SK-N-SH (cell line): ENCODE data around the gene GPD1L. TPM values are rescaled to one million over a fixed set of nuclear protein-coding genes. Genes with fewer than 3 reads are reported as not detected.

Experiments
- CTCF ChIA-PET: fragments of 300-600, 350-600 bp; formaldehyde crosslinking; extraction: SDS; loops from one replicate; lab custom pipeline; 2021; lab: Yijun Ruan, JAX
- POLR2A ChIA-PET: fragments of 350-600 bp; sonication (Branson Sonifier 250); formaldehyde crosslinking; extraction: SDS; loops from one replicate; lab custom pipeline; 2020; ENCODE audit warnings: antibody characterized with exemption, inconsistent platforms; lab: Yijun Ruan, JAX
- DNase-seq: peaks from one replicate; pipeline ENCODE4 v3.0.0; 2012
- H2AFZ ChIP-seq: fragments of 200-600 bp; sonication (generic); 2 replicates; pipeline ENCODE4 v1.8.1; 2016; ENCODE audit warnings: antibody characterized with exemption, mild to moderate bottlenecking, low read depth
- H3F3A ChIP-seq: fragments of 200-600 bp; sonication (generic); replicated peaks from 2 replicates; pipeline ENCODE3; 2016; ENCODE audit warnings: antibody characterized with exemption, mild to moderate bottlenecking; ENCODE audit not compliant: insufficient read depth
- H3K27ac ChIP-seq, 2 experiments: fragments of 200-500 bp in 1 of 2; fragments of 200-600 bp in 1 of 2; sonication (Bioruptor generic) in 1 of 2; sonication (generic), shearing (Covaris generic) in 1 of 2; 2 replicates each; pipeline versions ENCODE4 v1.5.1 to v1.6.1; 2014 to 2016; ENCODE audit warnings: low read depth in 2 of 2, inconsistent platforms in 1 of 2, low read length in 1 of 2, mild to moderate bottlenecking in 1 of 2, mixed read lengths in 1 of 2
- H3K27me3 ChIP-seq: fragments of 200-600 bp; sonication (generic), shearing (Covaris generic); 2 replicates; pipeline ENCODE4 v1.6.1; 2016; ENCODE audit warnings: mixed run types; ENCODE audit not compliant: insufficient read depth
- H3K36me3 ChIP-seq, 2 experiments: fragments of 200-500 bp in 1 of 2; fragments of 200-600 bp in 1 of 2; sonication (Bioruptor generic) in 1 of 2; sonication (generic) in 1 of 2; replicated peaks in 1 of 2; 2 replicates each; pipeline versions ENCODE3 to v1.5.1; 2014 to 2016; ENCODE audit warnings: low read length in 1 of 2, mild to moderate bottlenecking in 1 of 2; ENCODE audit not compliant: insufficient read depth in 2 of 2, control insufficient read depth in 1 of 2
- H3K4me1 ChIP-seq, 2 experiments: fragments of 200-500 bp in 1 of 2; fragments of 200-600 bp in 1 of 2; sonication (Bioruptor generic) in 1 of 2; sonication (generic), shearing (Covaris generic) in 1 of 2; 2 replicates each; pipeline versions ENCODE4 v1.5.1 to v1.6.1; 2014 to 2016; ENCODE audit warnings: low read depth in 1 of 2, low read length in 1 of 2, mixed run types in 1 of 2; ENCODE audit not compliant: insufficient read depth in 2 of 2, control insufficient read depth in 1 of 2
- H3K4me2 ChIP-seq: fragments of 200-600 bp; sonication (generic), shearing (Covaris generic); 2 replicates; pipeline ENCODE4 v1.6.1; 2017; ENCODE audit warnings: mixed run types
- H3K4me3 ChIP-seq, 2 experiments: fragments of 200-500 bp in 1 of 2; fragments of 200-600 bp in 1 of 2; sonication (Bioruptor generic) in 1 of 2; sonication (generic), shearing (Covaris generic) in 1 of 2; 2 replicates each; pipeline versions ENCODE4 v1.5.1 to v1.8.1; 2014 to 2016; ENCODE audit warnings: low read depth in 2 of 2, inconsistent platforms in 1 of 2, low read length in 1 of 2, mild to moderate bottlenecking in 1 of 2, mixed read lengths in 1 of 2, moderate library complexity in 1 of 2
- H3K79me2 ChIP-seq: fragments of 200-600 bp; sonication (generic); 2 replicates; pipeline ENCODE4 v1.8.1; 2017; ENCODE audit warnings: mild to moderate bottlenecking; ENCODE audit not compliant: insufficient read depth
- H3K9ac ChIP-seq: fragments of 200-600 bp; sonication (generic); 2 replicates; pipeline ENCODE4 v1.6.1; 2017; ENCODE audit warnings: mixed run types
- H3K9me2 ChIP-seq: fragments of 200-600 bp; sonication (generic); 2 replicates; pipeline ENCODE4 v1.6.1; 2017; ENCODE audit warnings: mixed run types
- H3K9me3 ChIP-seq: fragments of 200-600 bp; sonication (generic); 2 replicates; pipeline ENCODE4 v1.6.1; 2017; ENCODE audit warnings: mixed run types, mild to moderate bottlenecking, moderate library complexity
- H4K20me1 ChIP-seq: fragments of 200-600 bp; sonication (generic); 2 replicates; pipeline ENCODE4 v1.6.1; 2017; ENCODE audit warnings: mild to moderate bottlenecking, mixed run types; ENCODE audit not compliant: insufficient read depth
- CTCF ChIP-seq: fragments of 200-600 bp; sonication (generic); IDR thresholded peaks from 2 replicates; pipeline ENCODE4 v1.6.1; 2017; ENCODE audit warnings: antibody characterized with exemption, mild to moderate bottlenecking, moderate library complexity
- EP300 ChIP-seq, 2 experiments: IDR thresholded peaks; 2 replicates each; pipeline versions ENCODE4 v1.4.0 to v1.6.1; 2012; ENCODE audit warnings: borderline replicate concordance in 1 of 2, low read depth in 1 of 2, low read length in 1 of 2
- IRF3 ChIP-seq: fragments of 150-350 bp; IDR thresholded peaks from 2 replicates; pipeline ENCODE4 v1.6.1; 2016; ENCODE audit warnings: mild to moderate bottlenecking, low read depth, low read length
- JUND ChIP-seq: IDR thresholded peaks from 2 replicates; pipeline ENCODE4 v1.4.0; 2012
- MAX ChIP-seq: IDR thresholded peaks from 2 replicates; pipeline ENCODE4 v1.4.0; 2012; ENCODE audit warnings: low read depth
- MEF2A ChIP-seq: IDR thresholded peaks from 2 replicates; pipeline ENCODE4 v1.4.0; 2012; ENCODE audit warnings: low read depth, borderline replicate concordance
- MXI1 ChIP-seq: IDR thresholded peaks from 2 replicates; pipeline ENCODE4 v1.6.1; 2012; ENCODE audit warnings: mild to moderate bottlenecking, low read depth, low read length, improper control_type of control experiment
- NFIC ChIP-seq: IDR thresholded peaks from 2 replicates; pipeline ENCODE4 v1.4.0; 2012; ENCODE audit warnings: borderline replicate concordance
- PBX3 ChIP-seq: IDR thresholded peaks from 2 replicates; pipeline ENCODE4; 2012
- RFX5 ChIP-seq: IDR thresholded peaks from 2 replicates; pipeline ENCODE4 v1.6.1; 2012; ENCODE audit warnings: mild to moderate bottlenecking, improper control_type of control experiment, low read length
- RXRA ChIP-seq: IDR thresholded peaks from 2 replicates; pipeline ENCODE4 v1.4.0; 2012; ENCODE audit warnings: low read depth, mild to moderate bottlenecking, borderline replicate concordance
- TCF12 ChIP-seq: IDR thresholded peaks from 2 replicates; pipeline ENCODE4 v1.4.0; 2012
- ZBTB33 ChIP-seq: IDR thresholded peaks from 2 replicates; pipeline ENCODE4 v1.4.0; 2012; ENCODE audit warnings: low read depth, borderline replicate concordance
- WGBS: methylation state at CpG from one replicate; pipeline ENCODE4 v1.1.6; 2017; ENCODE audit warnings: low lambda C conversion rate; 5-methylcytosine and 5-hydroxymethylcytosine counted together
- polyA plus RNA-seq, 3 experiments: library from polyadenylated mRNA; depleted of rRNA; stranded (reverse); fragments of >200 nt; gene quantifications; 2 replicates each; pipeline ENCODE4 v1.2.3, GENCODE V29; 2012

Gene GPD1L
- polyA plus RNA-seq, 1 of the 3 experiments (the other 2 are of a cell fraction): 6.1 TPM

GRCh38 chr3:32097768-32098167, 8.7 kb upstream of the GPD1L start:
- no peaks in the 10 kb centered on the region for H3K36me3 ChIP-seq
- H3F3A ChIP-seq: no peaks in the 10 kb centered on the region
- 77% methylated on average over 1 of the region's 1 CpG for WGBS
- no peak overlapping the region for H2AFZ ChIP-seq
- H3K9me2 ChIP-seq: no peaks in the 10 kb centered on the region
- no peak overlapping the region for H3K27ac ChIP-seq
- no peaks in the 10 kb centered on the region for H3K4me1 ChIP-seq
- no peaks in the 10 kb centered on the region for H3K79me2 ChIP-seq
- no peak for DNase-seq
- no peak overlapping the region for H3K9ac ChIP-seq
- H3K9me3 ChIP-seq: no peaks in the 10 kb centered on the region
- no peak overlapping the region for H3K4me3 ChIP-seq
- no peak for TF ChIP-seq ZBTB33
- TF ChIP-seq NFIC: no peak
- no peak for TF ChIP-seq MAX
- no peaks in the 10 kb centered on the region for H3K27me3 ChIP-seq
- ChIA-PET POLR2A (no interaction called here), CTCF (no interaction called here)
- H3K4me2 ChIP-seq: no peak overlapping the region
- H4K20me1 ChIP-seq: no peaks in the 10 kb centered on the region

GRCh38 chr3:32098528-32098927, 7.9 kb upstream of the GPD1L start:
- TF ChIP-seq CTCF (no peak), RFX5 (no peak), MXI1 (no peak), MEF2A (no peak), IRF3 (no peak), PBX3 (no peak), JUND (no peak), EP300 (IDR thresholded peaks at IDR 0.05; ENCODE audit: borderline replicate concordance in 1 of 2, low read depth in 1 of 2, low read length in 1 of 2) (no peak), RXRA (no peak), NFIC (no peak), TCF12 (no peak)
- ChIA-PET CTCF (no interaction called here), POLR2A (no interaction called here)
- Histone ChIP-seq H3K36me3 (no peaks in the 10 kb centered on the region), H3K9ac (no peak overlapping the region), H2AFZ (no peak overlapping the region), H3K9me2 (no peaks in the 10 kb centered on the region), H3K4me1 (no peaks in the 10 kb centered on the region), H3K4me3 (no peak overlapping the region), H3K27ac (no peak overlapping the region), H3K79me2 (no peaks in the 10 kb centered on the region), H3K27me3 (no peaks in the 10 kb centered on the region), H3F3A (no peaks in the 10 kb centered on the region), H4K20me1 (no peaks in the 10 kb centered on the region), H3K9me3 (no peaks in the 10 kb centered on the region), H3K4me2 (no peak overlapping the region)
- 50% methylated on average over 1 of the region's 1 CpG for WGBS
- no peak for DNase-seq
